Skeletal muscle satellite cell (primary cell): ENCODE results near the gene PRB2.
"Not testable (repeated sequence)": the region's sequence is repeated elsewhere in the genome, so short reads cannot be mapped to it uniquely, and the experiment has no call there.

ENCODE experiments used
- H3K27me3 ChIP-seq: 2 replicates; pipeline ENCODE4 v1.7.0; 2013; ENCODE audit warnings: low read length; ENCODE audit not compliant: control insufficient read depth, insufficient read depth
- H3K36me3 ChIP-seq: 2 replicates; pipeline ENCODE4 v1.7.0; 2013; ENCODE audit warnings: mild to moderate bottlenecking, control low read depth, low read length; ENCODE audit not compliant: insufficient read depth
- H3K4me1 ChIP-seq: 2 replicates; pipeline ENCODE4 v1.7.0; 2013; ENCODE audit warnings: low read length; ENCODE audit not compliant: control insufficient read depth, insufficient read depth
- H3K4me2 ChIP-seq: 2 replicates; pipeline ENCODE4 v1.7.0; 2013; ENCODE audit warnings: mild to moderate bottlenecking, low read length
- H3K4me3 ChIP-seq: 2 replicates; pipeline ENCODE4 v1.7.0; 2013; ENCODE audit warnings: low read length
- H3K9ac ChIP-seq: 2 replicates; pipeline ENCODE4 v1.7.0; 2013; ENCODE audit warnings: mild to moderate bottlenecking, low read depth, low read length, moderate library complexity
- H3K9me3 ChIP-seq: replicated peaks from 2 replicates; pipeline ENCODE4 v1.7.0; 2013; ENCODE audit warnings: mild to moderate bottlenecking, control low read depth, low read length

The PRB2 gene

GRCh38 chr12:11351736-11352135, 43.6 kb downstream of the PRB2 start:
- H3K9ac ChIP-seq, H3K4me2 ChIP-seq, H3K9me3 ChIP-seq, H3K27me3 ChIP-seq, H3K4me1 ChIP-seq, H3K36me3 ChIP-seq, H3K4me3 ChIP-seq: not testable (repeated sequence)

- no peak overlapping the region for H3K4me3 ChIP-seq
- H3K4me1 ChIP-seq, result no peaks in the 10 kb centered on the region
- no peak overlapping the region for H3K9ac ChIP-seq
- no peak overlapping the region for H3K4me2 ChIP-seq
- H3K9me3 ChIP-seq, result no peaks in the 10 kb centered on the region
- H3K27me3 ChIP-seq, result no peaks in the 10 kb centered on the region
- no peaks in the 10 kb centered on the region for H3K36me3 ChIP-seq
Measured at GRCh38 chr12:11348439-11348838, 46.9 kb downstream of the PRB2 start.

GRCh38 chr12:11347810-11348209, 47.6 kb downstream of the PRB2 start:
- Histone ChIP-seq H3K36me3 (no peaks in the 10 kb centered on the region), H3K4me1 (no peaks in the 10 kb centered on the region), H3K9me3 (no peaks in the 10 kb centered on the region), H3K27me3 (no peaks in the 10 kb centered on the region), H3K4me3 (no peak overlapping the region), H3K4me2 (no peak overlapping the region), H3K9ac (no peak overlapping the region)

GRCh38 chr12:11344500-11344899, 50.9 kb downstream of the PRB2 start:
- H3K4me2 ChIP-seq, result no peak overlapping the region
- H3K4me3 ChIP-seq, result no peak overlapping the region
- H3K4me1 ChIP-seq, result no peaks in the 10 kb centered on the region
- no peaks in the 10 kb centered on the region for H3K27me3 ChIP-seq
- H3K9me3 ChIP-seq, result no peaks in the 10 kb centered on the region
- H3K9ac ChIP-seq, result no peak overlapping the region
- H3K36me3 ChIP-seq, result no peaks in the 10 kb centered on the region
